NCI-H1417 treated with DMSO at 0.1 percent for 48 hours (cell line): ENCODE data around the gene COL3A1.

ENCODE experiments used
- DNase-seq: peaks from one replicate; lab custom pipeline; 2025; lab: John Stamatoyannopoulos, UW

COL3A1 gene

GRCh38 chr2:189016311-189016861 is 42.2 kb downstream of the COL3A1 start:
- DNase-seq, result no peak

- DNase-seq, result no peak
These were observed 44.5 kb downstream of the COL3A1 start for GRCh38 chr2:189018631-189019030.

GRCh38 chr2:189020179-189020578 is 46.0 kb downstream of the COL3A1 start:
- DNase-seq, result no peak

DNA sequence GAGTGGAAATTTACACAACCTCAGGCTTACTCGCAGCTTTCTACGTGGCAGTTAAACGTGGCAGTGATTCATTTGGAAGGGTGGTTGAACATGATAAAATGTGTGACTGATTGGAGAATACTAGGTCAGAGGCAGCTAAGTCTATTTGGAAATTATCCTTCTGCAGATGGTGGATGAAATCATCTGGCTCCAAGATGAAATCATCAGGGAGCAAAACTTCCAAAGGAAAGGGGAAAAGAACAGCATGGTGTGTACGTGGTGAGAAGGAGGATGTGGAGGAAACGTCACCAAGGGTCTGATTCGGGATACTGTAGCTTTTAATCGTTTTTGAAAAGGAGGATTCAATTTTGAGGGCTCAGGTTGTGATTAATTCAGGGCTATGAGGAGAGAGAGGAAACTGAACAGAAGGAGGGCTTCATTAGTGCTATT is 47.9 kb downstream of the COL3A1 start:
- DNase-seq, result no peak

- DNase-seq, result no peak
These were observed 48.3 kb downstream of the COL3A1 start for GRCh38 chr2:189022492-189022891.

DNA sequence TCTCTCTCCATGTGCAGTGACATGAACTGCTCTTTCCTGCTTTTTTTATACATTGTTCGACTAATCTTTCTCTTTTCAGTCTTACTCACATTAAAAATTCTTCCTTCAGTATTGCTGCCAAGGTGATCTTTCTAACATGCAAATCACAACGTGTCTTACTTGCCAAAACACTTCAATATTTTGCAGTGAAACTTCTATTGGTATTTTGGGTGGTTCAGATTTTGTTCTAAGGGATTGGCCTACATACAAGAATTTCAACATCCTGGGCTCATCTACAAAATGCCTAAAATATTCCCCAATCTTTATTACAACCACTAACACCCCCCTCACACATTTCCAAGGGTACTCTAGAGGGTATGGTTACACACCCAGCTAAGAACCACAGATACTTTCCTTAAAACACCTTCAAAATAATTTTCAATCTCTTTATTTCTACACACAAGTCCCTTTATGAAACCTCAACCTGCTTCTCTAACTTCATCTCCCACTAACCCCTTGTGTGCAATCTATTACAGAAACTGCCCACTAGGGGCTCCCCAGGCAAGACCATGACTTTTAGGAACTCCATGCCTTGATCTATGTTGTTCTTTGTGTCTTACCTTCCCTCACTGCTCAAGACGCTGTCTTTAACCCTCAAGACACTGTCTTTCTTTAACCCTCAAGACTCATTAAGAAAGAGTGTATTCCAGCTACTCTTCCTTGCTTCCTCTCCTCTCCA is 50.9 kb downstream of the COL3A1 start:
- no peak for DNase-seq

DNA sequence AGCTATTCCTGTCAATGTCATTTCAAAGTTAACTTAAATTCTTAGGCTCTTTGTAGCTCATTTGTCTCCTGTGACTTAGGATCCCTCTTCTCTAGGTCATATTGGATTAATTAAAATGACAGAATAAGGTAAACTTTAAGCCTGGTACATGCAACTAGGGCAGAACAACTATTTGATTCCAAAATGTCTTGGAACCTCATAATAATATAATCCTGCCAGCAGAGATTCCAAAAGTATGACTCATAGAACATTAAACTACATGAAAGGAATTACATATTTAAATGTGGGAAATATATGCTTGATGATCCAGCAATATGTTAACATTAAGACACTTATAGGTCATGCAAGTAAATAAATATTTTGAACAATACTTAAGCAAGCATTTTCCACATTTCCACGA is 63.3 kb downstream of the COL3A1 start:
- no peak for DNase-seq

GRCh38 chr2:189045836-189046235 is 71.7 kb downstream of the COL3A1 start:
- DNase-seq, result no peak

- no peak for DNase-seq
These were observed 72.1 kb downstream of the COL3A1 start for GRCh38 chr2:189046320-189046719.

GRCh38 chr2:189047171-189047888 is 73.2 kb downstream of the COL3A1 start:
- no peak for DNase-seq

DNA sequence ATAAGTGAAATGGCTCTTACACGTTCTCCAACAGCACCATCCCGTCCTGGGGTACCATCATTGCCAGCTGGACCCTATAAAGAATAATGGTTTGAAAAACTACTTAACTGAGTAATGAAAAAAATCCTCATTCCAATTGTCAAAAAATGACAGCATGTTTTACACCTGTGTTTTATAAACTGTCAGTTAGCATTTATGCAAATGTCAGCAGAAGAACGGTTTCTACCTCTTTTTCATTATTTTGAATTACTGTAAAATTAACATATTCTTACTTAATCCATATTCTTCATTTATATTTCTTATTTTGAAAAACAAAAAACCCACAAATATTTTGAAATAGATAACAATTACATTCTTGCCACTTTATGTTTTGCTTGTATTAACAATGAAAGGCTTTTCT is 74.0 kb downstream of the COL3A1 start:
- DNase-seq, result no peak

- no peak for DNase-seq
These were observed 75.6 kb downstream of the COL3A1 start for GRCh38 chr2:189049709-189050164.

DNA sequence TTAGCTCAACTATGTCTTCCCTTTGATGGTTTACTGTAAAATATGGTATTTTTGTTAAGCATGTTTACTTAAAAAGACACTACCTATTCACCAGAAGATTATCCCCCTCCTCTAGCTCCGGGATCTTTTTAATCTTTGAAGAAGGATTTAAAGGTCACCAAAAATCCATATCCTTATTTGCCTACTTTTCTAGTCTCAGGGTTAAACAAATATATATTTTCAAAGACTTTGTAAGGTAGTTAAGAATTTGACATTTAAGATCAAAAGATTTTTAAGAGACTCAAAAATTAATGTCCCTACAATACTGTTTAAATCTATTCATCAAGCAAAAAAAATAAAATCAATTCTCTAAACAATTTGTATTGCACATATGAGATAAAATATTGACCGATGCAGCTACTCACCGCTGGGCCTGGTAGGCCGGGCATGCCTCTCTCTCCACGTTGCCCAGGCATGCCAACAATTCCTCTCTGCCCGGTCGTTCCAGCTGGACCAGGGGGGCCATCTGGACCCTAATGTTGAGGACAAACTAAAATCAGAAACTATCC is 76.1 kb downstream of the COL3A1 start:
- no peak for DNase-seq

DNA sequence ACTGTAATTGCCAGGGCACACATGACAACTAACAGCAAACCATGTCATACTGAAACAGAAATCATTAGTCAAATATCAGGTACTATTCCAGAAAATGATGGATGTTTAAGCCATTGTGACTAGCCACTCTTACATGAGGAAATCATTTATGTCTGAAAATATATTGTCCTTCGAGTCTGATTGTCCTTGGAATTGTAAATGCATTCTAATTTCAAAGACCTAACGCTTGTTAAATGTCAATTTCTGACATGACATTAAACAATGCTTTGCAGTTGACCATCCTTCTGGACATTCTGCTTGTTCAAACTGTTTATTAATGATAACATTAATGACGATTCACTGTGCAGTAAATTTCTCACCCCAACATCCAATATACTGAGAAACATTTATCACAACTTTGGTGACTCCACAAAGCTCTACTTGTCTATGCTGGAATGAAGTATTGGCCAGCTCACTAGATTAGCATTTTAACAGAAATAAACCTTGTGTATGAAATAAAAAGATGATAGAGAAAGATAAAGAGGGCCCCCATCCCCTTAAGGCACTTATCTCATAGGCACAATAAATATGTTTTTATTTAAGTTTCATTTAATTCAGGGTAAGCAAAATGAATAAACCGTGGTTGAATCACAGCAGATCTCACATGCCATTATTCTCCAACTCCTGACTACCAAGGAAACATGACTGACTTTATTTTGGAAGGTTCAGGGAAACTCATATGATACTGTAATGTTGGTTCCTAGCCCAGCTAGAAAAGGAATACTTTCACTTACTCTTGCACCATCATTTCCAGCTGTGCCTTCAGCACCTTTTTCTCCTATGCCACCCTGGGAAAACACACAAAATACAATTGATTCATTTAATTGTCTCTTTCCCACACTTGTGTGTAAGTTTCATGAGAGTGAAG is 82.3 kb downstream of the COL3A1 start:
- DNase-seq, result no peak

DNA sequence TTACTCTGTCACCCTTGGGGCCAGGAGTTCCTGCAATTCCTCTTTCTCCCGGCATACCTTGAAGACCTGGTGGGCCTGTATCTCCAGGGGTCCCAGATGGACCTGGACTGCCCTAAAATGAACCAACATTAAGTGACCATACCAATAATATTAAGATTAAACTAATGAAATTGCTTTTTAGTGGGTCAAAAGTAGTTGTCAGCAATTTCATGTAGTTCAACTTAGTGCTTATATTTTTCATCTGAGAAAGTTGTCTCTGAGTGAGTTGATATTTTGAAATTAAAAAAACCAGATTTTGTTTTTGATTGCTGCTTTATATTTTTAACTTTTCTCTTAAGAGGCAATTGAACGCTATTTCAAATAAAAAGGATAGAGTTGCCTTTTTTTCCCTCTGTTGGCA is 83.1 kb downstream of the COL3A1 start:
- DNase-seq, result no peak

- DNase-seq, result no peak
These were observed 86.0 kb downstream of the COL3A1 start for GRCh38 chr2:189060096-189060642.
